Activated T-cell treated with anti-CD3 and anti-CD28 coated beads, Interleukin-2, amount 50 U/mL, for 72 hours (primary cell): ENCODE measurements around the gene SLC12A8. TPM values are rescaled to one million over a fixed set of nuclear protein-coding genes. Genes with fewer than 3 reads are reported as not detected.

Source experiments
- ATAC-seq, 2 donors: fragments of 150-1000 bp; cut with Tn5 transposase; replicated peaks in 1 of 2; 2 replicates each; pipeline ENCODE4 v1.10.0; 2021; ENCODE audit warnings: moderate library complexity in 2 of 2, mild to moderate bottlenecking in 1 of 2
- DNase-seq, 2 donors: peaks; one replicate each; pipeline ENCODE4 v3.0.0; 2021 to 2022; ENCODE audit warnings: mixed read lengths in 1 of 2
- H3K27ac Mint-ChIP-seq: one replicate; pipeline ENCODE4 v1.8.0; 2022; ENCODE audit warnings: mild to moderate bottlenecking, moderate library complexity, mixed read lengths
- H3K27me3 Mint-ChIP-seq: one replicate; pipeline ENCODE4 v1.8.0; 2022; ENCODE audit warnings: low read depth, mixed read lengths
- H3K36me3 Mint-ChIP-seq, 2 donors: one replicate each; pipeline ENCODE4 v1.8.0; 2022; ENCODE audit warnings: mixed read lengths in 2 of 2, mild to moderate bottlenecking in 1 of 2; ENCODE audit not compliant: insufficient read depth in 2 of 2
- H3K4me1 Mint-ChIP-seq: one replicate; pipeline ENCODE4 v1.8.0; 2022; ENCODE audit warnings: low read depth, mixed read lengths
- H3K4me3 Mint-ChIP-seq, 2 donors: one replicate each; pipeline ENCODE4 v1.8.0; 2022; ENCODE audit warnings: mild to moderate bottlenecking in 2 of 2, mixed read lengths in 2 of 2, moderate library complexity in 2 of 2
- H3K9me3 Mint-ChIP-seq, 2 donors: one replicate each; pipeline ENCODE4 v1.8.0; 2022; ENCODE audit warnings: mixed read lengths in 2 of 2
- total RNA-seq, 2 donors: library from RNA; stranded (reverse); gene quantifications; one replicate each; pipeline ENCODE4 v1.2.3, GENCODE V29; 2022

SLC12A8 gene
- total RNA-seq, 2 donors from 2014 or later, result 0.53 to 2.2 TPM

DNA sequence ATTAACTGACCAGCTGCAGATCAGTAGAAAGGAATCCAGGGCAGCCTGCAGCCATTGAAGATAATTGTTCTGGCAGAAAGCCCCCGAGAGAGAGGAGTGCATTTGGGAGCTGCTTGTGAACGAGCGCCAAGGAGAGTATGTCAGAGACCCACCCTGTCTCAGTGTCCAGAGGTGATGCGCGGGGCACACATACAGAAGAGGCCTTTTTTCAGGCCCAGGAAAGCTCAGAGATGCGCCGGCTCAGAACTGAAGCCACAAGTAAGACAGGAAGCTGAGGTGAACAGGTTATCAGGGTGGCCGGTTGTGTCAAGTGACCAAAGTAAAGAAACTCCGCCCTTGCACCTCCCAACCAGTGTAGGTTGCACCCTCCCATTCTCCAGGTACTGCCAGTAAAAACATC is 96.9 kb downstream of the SLC12A8 start:
- no peak overlapping the region for H3K27ac Mint-ChIP-seq
- DNase-seq, result no peak
- no peak overlapping the region for H3K4me3 Mint-ChIP-seq
- peaks cover 42% of the 10 kb centered on the region for H3K4me1 Mint-ChIP-seq
- no peak for ATAC-seq
- no peaks in the 10 kb centered on the region for H3K36me3 Mint-ChIP-seq
- peaks cover 39% of the 10 kb centered on the region for H3K27me3 Mint-ChIP-seq
- no peaks in the 10 kb centered on the region for H3K9me3 Mint-ChIP-seq

DNA sequence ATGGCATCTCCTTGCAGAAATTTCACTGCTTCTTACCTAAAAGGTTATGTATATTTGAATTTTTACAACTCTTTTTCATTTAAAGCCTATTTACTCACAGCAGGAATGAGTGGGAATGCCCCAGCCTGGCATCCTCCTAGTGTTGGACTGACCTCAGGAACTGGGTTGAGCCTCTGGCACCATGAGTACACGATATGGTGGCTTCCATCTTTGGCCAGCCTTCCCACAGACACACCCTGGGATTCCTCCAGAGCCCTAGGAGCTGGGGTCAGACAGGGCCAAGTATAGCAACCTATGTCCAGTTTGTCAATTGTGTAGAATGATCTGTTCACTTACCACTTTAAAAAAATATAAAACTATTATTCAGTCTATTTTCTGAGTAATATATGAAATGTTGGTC is 99.6 kb downstream of the SLC12A8 start:
- no peak overlapping the region for H3K27ac Mint-ChIP-seq
- DNase-seq (no peak), ATAC-seq (no peak)
- H3K36me3 Mint-ChIP-seq, result no peaks in the 10 kb centered on the region
- no peaks in the 10 kb centered on the region for H3K9me3 Mint-ChIP-seq
- H3K4me3 Mint-ChIP-seq, result no peak overlapping the region
- peaks cover 50% of the 10 kb centered on the region for H3K27me3 Mint-ChIP-seq
- peaks cover 53% of the 10 kb centered on the region for H3K4me1 Mint-ChIP-seq

GRCh38 chr3:125110876-125111480 is 101.6 kb downstream of the SLC12A8 start:
- DNase-seq, result no peak
- H3K4me1 Mint-ChIP-seq, result peaks cover 48% of the 10 kb centered on the region
- peak overlapping the region in 1 of 2 donors; percentile 1 for H3K4me3 Mint-ChIP-seq

DNA sequence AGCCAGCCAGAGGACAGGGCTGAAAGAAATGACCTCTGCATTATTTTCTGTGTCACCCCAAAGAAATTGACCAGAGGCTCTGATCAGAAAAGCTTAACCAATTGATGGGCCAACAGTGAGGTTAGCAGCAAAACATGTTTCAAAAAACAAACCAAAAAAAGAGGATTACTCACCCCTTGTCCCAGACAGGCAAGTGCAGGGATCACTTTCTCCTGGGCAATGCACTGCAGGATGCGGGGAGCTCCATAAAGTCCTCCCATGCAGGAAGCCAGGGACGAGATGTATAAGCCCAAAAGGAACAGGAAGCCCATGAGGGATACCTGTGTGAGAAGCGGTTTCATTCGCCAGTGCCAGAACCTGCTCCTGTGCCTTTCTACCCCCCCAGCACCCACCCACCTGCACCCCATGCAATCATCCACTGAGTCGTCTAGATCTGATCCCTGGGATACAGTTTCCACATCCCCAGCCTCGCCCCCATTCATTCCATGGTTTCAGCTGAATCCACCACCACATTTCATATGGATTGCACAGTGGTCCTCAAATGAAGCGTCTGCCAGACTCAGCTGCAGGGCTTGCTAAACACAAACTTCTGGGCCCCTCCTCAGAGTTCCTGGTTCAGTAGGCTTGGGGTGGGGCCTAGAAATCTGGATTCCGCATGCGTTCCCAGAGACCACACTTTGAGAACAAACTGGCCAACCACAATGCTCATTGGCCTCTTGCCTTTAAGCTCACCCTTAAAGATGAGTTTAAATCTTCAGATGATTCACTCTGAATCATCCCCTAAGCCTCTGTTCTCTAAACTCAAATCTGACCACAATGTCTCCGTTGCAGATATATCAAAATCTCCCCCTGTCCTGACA is 102.3 kb downstream of the SLC12A8 start:
- H3K4me3 Mint-ChIP-seq, result peak overlapping the region in 1 of 2 donors; percentile 1
- ATAC-seq (peak; percentile 94 to 96), DNase-seq (peak; percentile 33 to 49)
- H3K4me1 Mint-ChIP-seq, result peaks cover 43% of the 10 kb centered on the region
- H3K27ac Mint-ChIP-seq, result no peak overlapping the region
- H3K9me3 Mint-ChIP-seq, result peaks cover under 1% of the 10 kb centered on the region in 2 donors
- peaks cover 45% of the 10 kb centered on the region for H3K27me3 Mint-ChIP-seq
- H3K36me3 Mint-ChIP-seq, result peaks cover 1 to 2% of the 10 kb centered on the region in 2 donors

More at GRCh38 chr3:125110876-125111480, 101.6 kb downstream of the SLC12A8 start:
- Mint-ChIP-seq H3K9me3 (no peaks in the 10 kb centered on the region), H3K27ac (no peak overlapping the region), H3K36me3 (no peaks in the 10 kb centered on the region), H3K27me3 (peaks cover 50% of the 10 kb centered on the region)
- ATAC-seq, result no peak

DNA sequence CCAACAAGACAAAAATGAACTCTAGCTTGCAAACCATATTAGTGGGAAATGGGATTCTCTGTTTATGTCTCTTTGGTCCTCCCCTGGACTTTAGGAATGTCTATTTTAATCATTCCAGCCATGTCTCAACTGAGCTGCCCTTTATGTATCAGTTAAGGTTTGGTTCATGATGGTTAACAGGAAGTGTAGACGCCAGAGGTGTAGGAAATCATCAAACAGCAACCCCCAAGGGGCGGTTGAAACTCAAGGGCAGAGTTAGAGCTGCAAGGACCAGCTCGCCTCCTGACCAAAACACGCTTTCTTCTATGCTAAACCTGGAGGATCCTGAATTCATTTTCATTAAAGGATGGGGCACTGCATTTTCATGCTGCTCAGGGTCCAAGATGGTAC is 103.0 kb downstream of the SLC12A8 start:
- Mint-ChIP-seq H3K9me3 (peaks cover 3 to 5% of the 10 kb centered on the region in 2 donors), H3K27ac (no peak overlapping the region), H3K36me3 (peaks cover 3 to 6% of the 10 kb centered on the region in 2 donors), H3K27me3 (peaks cover 42% of the 10 kb centered on the region), H3K4me3 (no peak overlapping the region), H3K4me1 (peaks cover 43% of the 10 kb centered on the region)
- DNase-seq (no peak), ATAC-seq (no peak)

GRCh38 chr3:125108833-125109535 is 103.6 kb downstream of the SLC12A8 start:
- H3K9me3 Mint-ChIP-seq, result peaks cover 3 to 5% of the 10 kb centered on the region in 2 donors
- H3K4me3 Mint-ChIP-seq, result no peak overlapping the region
- peaks cover 43% of the 10 kb centered on the region for H3K4me1 Mint-ChIP-seq
- peaks cover 38% of the 10 kb centered on the region for H3K27me3 Mint-ChIP-seq
- H3K36me3 Mint-ChIP-seq, result peaks cover 3 to 8% of the 10 kb centered on the region in 2 donors
- DNase-seq (no peak), ATAC-seq (no peak)
- no peak overlapping the region for H3K27ac Mint-ChIP-seq

GRCh38 chr3:125107861-125108567 is 104.5 kb downstream of the SLC12A8 start:
- H3K27ac Mint-ChIP-seq, result no peak overlapping the region

GRCh38 chr3:125107363-125107762 is 105.2 kb downstream of the SLC12A8 start:
- H3K9me3 Mint-ChIP-seq, result peaks cover 3 to 5% of the 10 kb centered on the region in 2 donors
- DNase-seq, result no peak

More at GRCh38 chr3:125107861-125108567, 104.5 kb downstream of the SLC12A8 start:
- Mint-ChIP-seq H3K27me3 (peaks cover 28% of the 10 kb centered on the region), H3K9me3 (peaks cover 3 to 5% of the 10 kb centered on the region in 2 donors), H3K4me1 (peaks cover 43% of the 10 kb centered on the region), H3K4me3 (no peak overlapping the region), H3K36me3 (peaks cover 3 to 8% of the 10 kb centered on the region in 2 donors)
- ATAC-seq (peak; percentile 46 to 66), DNase-seq (no peak)

DNA sequence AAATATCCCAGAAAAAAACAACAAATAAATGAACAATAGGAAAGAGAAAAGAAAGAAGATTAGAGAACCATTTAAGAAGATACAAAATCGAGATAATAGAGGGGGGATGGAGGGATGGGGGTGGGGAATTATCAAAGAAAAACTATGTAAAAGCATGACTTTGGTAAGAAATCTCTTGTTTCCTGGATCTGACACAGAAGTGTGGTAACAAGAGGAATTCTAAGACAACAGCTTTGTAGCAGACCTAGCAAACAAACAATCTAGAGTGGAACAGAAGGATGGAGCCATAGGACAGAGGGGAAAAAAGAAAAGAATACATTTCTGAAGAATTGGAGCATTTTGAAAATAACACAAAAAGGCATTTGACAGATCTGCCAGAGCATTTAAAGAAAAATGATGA is 107.4 kb downstream of the SLC12A8 start:
- Mint-ChIP-seq H3K27me3 (peaks cover 27% of the 10 kb centered on the region), H3K36me3 (peaks cover 3 to 8% of the 10 kb centered on the region in 2 donors), H3K27ac (no peak overlapping the region), H3K9me3 (peaks cover 3 to 5% of the 10 kb centered on the region in 2 donors), H3K4me3 (no peak overlapping the region), H3K4me1 (peaks cover 27% of the 10 kb centered on the region)
- ATAC-seq (no peak), DNase-seq (no peak)

More at GRCh38 chr3:125107363-125107762, 105.2 kb downstream of the SLC12A8 start:
- ATAC-seq, result no peak
- H3K4me3 Mint-ChIP-seq, result no peak overlapping the region
- peaks cover 3 to 8% of the 10 kb centered on the region in 2 donors for H3K36me3 Mint-ChIP-seq
- H3K27ac Mint-ChIP-seq, result no peak overlapping the region
- peaks cover 28% of the 10 kb centered on the region for H3K27me3 Mint-ChIP-seq
- peaks cover 43% of the 10 kb centered on the region for H3K4me1 Mint-ChIP-seq

DNA sequence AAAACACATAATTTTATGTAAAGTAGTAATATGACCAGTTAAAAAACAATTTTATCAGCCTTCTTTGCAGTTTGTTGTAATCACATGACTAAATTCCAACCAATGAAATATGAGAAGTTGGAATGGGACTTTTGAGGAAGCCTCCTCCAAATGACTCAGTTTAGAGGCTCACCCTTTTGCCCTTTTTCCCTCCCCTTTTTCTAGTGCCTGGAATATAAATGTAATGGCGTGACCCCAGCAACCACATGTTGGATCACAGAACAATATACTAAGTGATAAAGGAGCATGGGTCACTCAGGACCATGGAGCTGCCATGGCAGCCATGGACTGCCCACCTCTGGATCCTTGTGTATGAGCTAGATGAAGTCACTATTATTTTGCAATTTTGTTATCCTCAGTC is 107.9 kb downstream of the SLC12A8 start:
- Mint-ChIP-seq H3K36me3 (peaks cover 5 to 12% of the 10 kb centered on the region in 2 donors), H3K27me3 (peaks cover 27% of the 10 kb centered on the region), H3K27ac (no peak overlapping the region), H3K4me1 (peaks cover 22% of the 10 kb centered on the region), H3K4me3 (no peak overlapping the region), H3K9me3 (peaks cover 5 to 7% of the 10 kb centered on the region in 2 donors)
- DNase-seq, result no peak
- ATAC-seq, result no peak

DNA sequence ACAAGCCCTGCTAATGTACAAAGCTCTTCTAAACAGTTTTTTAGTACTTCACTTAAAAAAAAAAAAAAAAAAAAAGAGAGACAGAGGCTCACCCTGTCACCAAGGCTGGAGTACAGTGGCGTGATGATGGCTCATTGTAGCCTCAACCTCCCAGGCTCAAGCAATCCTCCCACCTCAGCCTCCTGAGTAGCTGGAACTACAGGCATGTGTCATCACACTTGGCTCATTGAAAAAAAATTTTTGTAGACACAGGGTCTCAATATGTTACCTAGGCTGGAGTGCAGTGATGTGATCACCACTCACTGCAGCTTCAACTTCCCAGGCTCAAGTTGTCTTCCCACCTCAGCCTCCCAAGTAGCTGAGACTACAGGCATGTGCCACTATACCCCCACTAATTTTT is 109.1 kb downstream of the SLC12A8 start:
- ATAC-seq, result no peak
- no peak overlapping the region for H3K27ac Mint-ChIP-seq

DNA sequence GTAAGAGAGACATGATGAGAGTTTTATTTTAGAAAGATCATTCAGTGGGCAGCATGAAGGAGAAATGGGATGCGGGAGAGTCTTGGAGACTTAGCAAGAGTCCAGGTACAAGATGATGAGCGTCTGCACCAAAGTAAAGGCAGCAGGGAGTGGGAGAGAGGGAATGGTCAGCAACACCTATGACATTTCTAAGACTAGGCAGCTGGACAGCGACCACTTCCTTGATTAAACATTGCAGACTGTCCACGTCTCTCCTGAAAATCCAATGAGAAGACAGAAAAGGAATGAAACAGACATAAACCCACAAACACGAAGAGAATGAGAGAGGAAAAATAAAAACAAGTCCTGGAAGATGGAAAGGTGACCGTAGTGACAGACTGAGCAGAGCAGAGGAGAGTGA is 110.1 kb downstream of the SLC12A8 start:
- Mint-ChIP-seq H3K9me3 (peaks cover 5 to 7% of the 10 kb centered on the region in 2 donors), H3K36me3 (peaks cover 7 to 16% of the 10 kb centered on the region in 2 donors), H3K27ac (no peak overlapping the region), H3K27me3 (peaks cover 17% of the 10 kb centered on the region), H3K4me3 (no peak overlapping the region), H3K4me1 (peaks cover under 1% of the 10 kb centered on the region)
- DNase-seq, result no peak
- ATAC-seq, result no peak

More for the DNA sequence above, 109.1 kb downstream of the SLC12A8 start:
- Mint-ChIP-seq H3K4me1 (peaks cover 10% of the 10 kb centered on the region), H3K4me3 (no peak overlapping the region), H3K36me3 (peaks cover 7 to 16% of the 10 kb centered on the region in 2 donors), H3K9me3 (peaks cover 5 to 7% of the 10 kb centered on the region in 2 donors), H3K27me3 (peaks cover 17% of the 10 kb centered on the region)
- no peak for DNase-seq
